MG63 (cell line): ENCODE results near the gene ABCA13. TPM values are rescaled to one million over a fixed set of nuclear protein-coding genes. Genes with fewer than 3 reads are reported as not detected.

Experiments
- DNase-seq: peaks from one replicate; pipeline ENCODE4 v3.0.0-alpha.2; 2020
- H3K27me3 ChIP-seq: fragments of 250-450 bp; sonication (Bioruptor Pico); 2 replicates; pipeline ENCODE4 v1.5.1; 2020; ENCODE audit warnings: mild to moderate bottlenecking, moderate library complexity
- H3K36me3 ChIP-seq: fragments of 250-450 bp; sonication (Bioruptor Pico); 2 replicates; pipeline ENCODE4 v1.5.1; 2020; ENCODE audit warnings: mild to moderate bottlenecking, moderate library complexity
- H3K4me3 ChIP-seq: fragments of 250-450 bp; sonication (Bioruptor Pico); 2 replicates; pipeline ENCODE4 v1.5.1; 2020; ENCODE audit warnings: mild to moderate bottlenecking, moderate library complexity
- H3K9me3 ChIP-seq: fragments of 250-450 bp; sonication (Bioruptor Pico); 2 replicates; pipeline ENCODE4 v1.5.1; 2020; ENCODE audit warnings: mild to moderate bottlenecking, moderate library complexity
- total RNA-seq: library from RNA; depleted of rRNA; stranded (reverse); fragments of >200 nt; shearing (Covaris generic); gene quantifications from 2 replicates; pipeline ENCODE4 v1.2.3, GENCODE V29; 2014; ENCODE audit warnings: low replicate concordance

ABCA13 gene
- total RNA-seq, 1 experiment from 2014 or later: not detected

GRCh38 chr7:48416327-48416908, 245.2 kb downstream of the ABCA13 start:
- DNase-seq: no peak
- Histone ChIP-seq H3K36me3 (no peaks in the 10 kb centered on the region), H3K27me3 (no peaks in the 10 kb centered on the region), H3K9me3 (no peaks in the 10 kb centered on the region), H3K4me3 (no peak overlapping the region)

GRCh38 chr7:48419401-48419800, 248.1 kb downstream of the ABCA13 start:
- DNase-seq: no peak
- Histone ChIP-seq H3K27me3 (no peaks in the 10 kb centered on the region), H3K4me3 (no peak overlapping the region), H3K9me3 (no peaks in the 10 kb centered on the region), H3K36me3 (no peaks in the 10 kb centered on the region)

- Histone ChIP-seq H3K27me3 (no peaks in the 10 kb centered on the region), H3K9me3 (no peaks in the 10 kb centered on the region), H3K36me3 (no peaks in the 10 kb centered on the region), H3K4me3 (no peak overlapping the region)
- no peak for DNase-seq
Observed at GRCh38 chr7:48420206-48420605, 248.9 kb downstream of the ABCA13 start.

DNA sequence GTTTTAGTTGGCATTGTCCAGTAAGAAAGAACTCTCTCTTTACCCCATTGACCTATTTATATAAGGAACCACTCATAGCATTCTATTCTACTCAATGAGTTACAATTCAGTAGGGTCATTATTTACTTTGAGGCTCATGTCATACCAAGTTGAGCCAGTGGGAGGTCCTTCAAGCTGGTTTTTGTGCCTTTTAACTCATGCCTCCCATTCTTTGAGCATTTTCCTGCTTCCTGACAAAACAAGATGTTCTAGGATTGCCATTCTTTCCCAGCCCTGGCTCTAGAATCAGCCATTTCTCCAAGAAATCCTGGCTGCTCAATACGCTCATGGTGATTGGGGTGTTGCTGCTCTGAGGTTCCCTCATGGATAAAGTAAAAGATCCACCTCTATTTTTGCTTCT, 250.1 kb downstream of the ABCA13 start:
- no peak overlapping the region for H3K4me3 ChIP-seq
- H3K27me3 ChIP-seq: no peaks in the 10 kb centered on the region
- H3K36me3 ChIP-seq: no peaks in the 10 kb centered on the region
- DNase-seq: peak; percentile 28
- H3K9me3 ChIP-seq: no peaks in the 10 kb centered on the region

- DNase-seq: no peak
- Histone ChIP-seq H3K36me3 (no peaks in the 10 kb centered on the region), H3K4me3 (no peak overlapping the region), H3K9me3 (no peaks in the 10 kb centered on the region), H3K27me3 (no peaks in the 10 kb centered on the region)
Observed at GRCh38 chr7:48424731-48425130, 253.5 kb downstream of the ABCA13 start.

- H3K4me3 ChIP-seq: no peak overlapping the region
- no peaks in the 10 kb centered on the region for H3K36me3 ChIP-seq
- no peaks in the 10 kb centered on the region for H3K27me3 ChIP-seq
- no peak for DNase-seq
- H3K9me3 ChIP-seq: no peaks in the 10 kb centered on the region
Observed at GRCh38 chr7:48426331-48426965, 255.2 kb downstream of the ABCA13 start.

GRCh38 chr7:48426966-48427555, 255.8 kb downstream of the ABCA13 start:
- Histone ChIP-seq H3K36me3 (no peaks in the 10 kb centered on the region), H3K9me3 (no peaks in the 10 kb centered on the region), H3K4me3 (no peak overlapping the region), H3K27me3 (no peaks in the 10 kb centered on the region)
- no peak for DNase-seq

DNA sequence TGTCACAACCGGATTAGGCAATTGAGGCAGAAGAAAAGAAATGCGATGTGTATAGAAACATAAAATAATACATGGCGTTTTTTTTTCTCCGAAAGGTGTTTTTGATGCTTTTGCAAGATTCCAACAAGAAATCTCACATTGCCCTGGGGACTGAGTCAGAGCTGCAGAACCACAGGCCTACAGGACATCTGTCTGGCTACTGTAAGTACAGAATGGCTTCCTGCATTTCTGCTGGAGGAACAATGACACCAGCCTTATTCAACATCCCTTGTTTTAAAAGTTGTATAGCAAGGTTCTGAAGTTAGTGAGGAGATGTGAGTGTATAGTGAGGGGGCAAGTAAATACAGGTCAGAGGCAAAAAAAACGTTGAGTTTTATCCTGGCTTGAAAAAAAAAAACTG, 256.4 kb downstream of the ABCA13 start:
- DNase-seq: no peak

DNA sequence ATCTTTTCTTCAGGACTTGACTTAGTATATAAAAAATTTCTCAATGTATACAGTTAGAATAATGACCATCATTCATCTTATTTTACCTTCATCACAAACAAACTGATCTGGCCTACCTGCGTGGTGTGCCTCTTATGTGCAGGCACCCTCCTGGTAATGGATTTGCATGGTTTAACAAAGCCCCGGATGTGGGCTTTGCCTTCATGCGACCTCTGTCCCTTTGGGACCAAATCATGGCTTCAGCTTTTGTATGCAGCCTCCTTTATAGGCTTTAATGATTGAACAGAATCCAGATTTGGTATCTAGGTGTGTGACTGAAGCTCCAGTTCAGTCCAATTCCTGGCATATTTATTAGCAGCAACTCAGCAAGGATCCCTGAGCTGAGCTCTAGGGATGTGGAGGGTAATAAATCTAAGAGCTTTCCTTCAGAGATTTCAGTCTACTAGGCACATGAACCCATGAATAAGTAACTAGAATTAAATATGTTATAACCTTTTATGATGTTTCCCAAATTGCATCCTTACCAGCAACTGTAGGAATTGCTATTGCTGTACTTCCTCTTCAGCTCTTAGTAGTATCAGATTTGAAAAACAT, 256.9 kb downstream of the ABCA13 start:
- no peak overlapping the region for H3K4me3 ChIP-seq
- H3K36me3 ChIP-seq: no peaks in the 10 kb centered on the region
- H3K9me3 ChIP-seq: no peaks in the 10 kb centered on the region
- H3K27me3 ChIP-seq: no peaks in the 10 kb centered on the region
- no peak for DNase-seq

More for the DNA sequence above, 256.4 kb downstream of the ABCA13 start:
- Histone ChIP-seq H3K36me3 (no peaks in the 10 kb centered on the region), H3K4me3 (no peak overlapping the region), H3K9me3 (no peaks in the 10 kb centered on the region), H3K27me3 (no peaks in the 10 kb centered on the region)

GRCh38 chr7:48429117-48429516, 257.9 kb downstream of the ABCA13 start:
- DNase-seq: no peak
- Histone ChIP-seq H3K9me3 (no peaks in the 10 kb centered on the region), H3K27me3 (no peaks in the 10 kb centered on the region), H3K4me3 (no peak overlapping the region), H3K36me3 (no peaks in the 10 kb centered on the region)

GRCh38 chr7:48438206-48438605, 266.9 kb downstream of the ABCA13 start:
- H3K27me3 ChIP-seq: no peaks in the 10 kb centered on the region
- no peaks in the 10 kb centered on the region for H3K9me3 ChIP-seq
- no peak for DNase-seq
- H3K36me3 ChIP-seq: no peaks in the 10 kb centered on the region
- no peak overlapping the region for H3K4me3 ChIP-seq

GRCh38 chr7:48441848-48442492, 270.7 kb downstream of the ABCA13 start:
- Histone ChIP-seq H3K27me3 (no peaks in the 10 kb centered on the region), H3K36me3 (no peaks in the 10 kb centered on the region), H3K4me3 (no peak overlapping the region), H3K9me3 (no peaks in the 10 kb centered on the region)
- no peak for DNase-seq

- no peaks in the 10 kb centered on the region for H3K9me3 ChIP-seq
- no peaks in the 10 kb centered on the region for H3K36me3 ChIP-seq
- H3K4me3 ChIP-seq: no peak overlapping the region
- DNase-seq: no peak
- H3K27me3 ChIP-seq: no peaks in the 10 kb centered on the region
Observed at GRCh38 chr7:48443051-48443450, 271.8 kb downstream of the ABCA13 start.

DNA sequence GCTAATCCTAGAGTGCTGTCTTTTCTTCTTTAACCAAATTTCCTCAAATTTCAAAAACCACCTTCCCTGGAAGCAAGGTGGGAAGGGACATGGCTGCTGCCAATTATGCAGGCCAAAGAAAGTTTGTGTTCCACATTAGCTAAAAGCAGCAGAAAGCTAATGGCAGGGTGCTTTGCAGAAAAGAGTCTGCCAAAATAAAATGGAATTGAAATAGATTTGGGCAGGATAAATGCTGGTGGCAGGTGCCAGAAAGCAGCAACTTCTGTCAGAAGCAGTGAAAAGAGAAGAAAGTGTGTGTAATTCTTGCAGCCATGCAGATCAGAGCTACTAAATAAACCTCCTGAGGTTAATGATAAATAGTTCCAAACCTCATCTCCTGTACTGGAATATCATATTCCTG, 275.5 kb downstream of the ABCA13 start:
- Histone ChIP-seq H3K27me3 (no peaks in the 10 kb centered on the region), H3K9me3 (no peaks in the 10 kb centered on the region), H3K36me3 (no peaks in the 10 kb centered on the region), H3K4me3 (no peak overlapping the region)
- DNase-seq: no peak

DNA sequence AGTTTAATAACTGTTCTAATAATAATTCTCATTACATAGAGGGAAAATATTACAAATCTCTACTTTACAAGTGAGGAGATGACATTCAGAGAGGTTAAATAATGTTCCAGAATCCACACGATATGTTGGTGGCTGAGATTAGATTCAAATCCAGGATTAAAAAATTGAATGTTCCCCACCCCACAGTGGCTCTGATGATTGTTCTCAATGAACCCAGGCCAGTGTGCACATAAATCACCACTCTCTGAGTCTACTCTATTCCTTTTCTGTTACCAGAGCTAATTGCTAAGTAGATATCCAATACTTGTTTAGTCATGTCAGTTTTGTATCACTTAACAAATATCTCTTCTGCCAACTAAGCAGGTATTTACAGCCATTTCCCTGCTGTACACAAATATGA, 281.0 kb downstream of the ABCA13 start:
- no peaks in the 10 kb centered on the region for H3K9me3 ChIP-seq
- H3K27me3 ChIP-seq: no peaks in the 10 kb centered on the region
- no peaks in the 10 kb centered on the region for H3K36me3 ChIP-seq
- no peak overlapping the region for H3K4me3 ChIP-seq
- DNase-seq: no peak

GRCh38 chr7:48454750-48455192, 283.5 kb downstream of the ABCA13 start:
- Histone ChIP-seq H3K9me3 (no peaks in the 10 kb centered on the region), H3K4me3 (no peak overlapping the region), H3K27me3 (no peaks in the 10 kb centered on the region), H3K36me3 (no peaks in the 10 kb centered on the region)
- DNase-seq: no peak

DNA sequence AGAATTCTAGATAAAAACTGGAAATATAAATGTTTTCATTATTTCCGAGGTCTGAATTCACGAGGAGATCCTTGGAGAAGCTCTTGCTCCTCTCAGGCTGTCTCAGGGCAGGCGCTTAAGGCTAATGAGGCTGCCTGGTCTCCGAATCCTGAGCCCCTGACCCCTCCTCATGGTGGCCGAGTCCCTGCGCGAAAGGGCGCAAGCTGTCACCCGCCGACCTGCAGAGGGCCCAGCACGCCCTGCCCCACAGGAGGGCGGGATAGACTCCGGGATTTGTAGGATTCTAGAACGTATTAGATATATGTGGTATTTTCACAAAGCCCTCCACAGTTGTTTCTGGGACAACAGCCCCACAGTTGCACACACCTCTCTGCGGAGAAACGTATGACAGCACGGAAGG, 284.1 kb downstream of the ABCA13 start:
- no peaks in the 10 kb centered on the region for H3K27me3 ChIP-seq
- no peak for DNase-seq
- no peaks in the 10 kb centered on the region for H3K36me3 ChIP-seq

More for the DNA sequence above, 284.1 kb downstream of the ABCA13 start:
- no peaks in the 10 kb centered on the region for H3K9me3 ChIP-seq
- no peak overlapping the region for H3K4me3 ChIP-seq
